HEK293 (cell line): Measurements from ENCODE around the gene FAM234B.

Experiments
- ATF2 ChIP-seq: fragments of 450-650 bp; formaldehyde crosslinking; IDR thresholded peaks from 2 replicates; pipeline ENCODE4 v1.5.1; 2016; ENCODE audit warnings: missing biosample characterization, missing genetic modification characterization, low read depth
- CTCF ChIP-seq: fragments of 450-650 bp; formaldehyde crosslinking; IDR thresholded peaks from 2 replicates; pipeline ENCODE4 v1.5.1; 2016; ENCODE audit warnings: missing biosample characterization, missing genetic modification characterization
- GLI4 ChIP-seq: fragments of 450-650 bp; formaldehyde crosslinking; IDR thresholded peaks from 2 replicates; pipeline ENCODE4 v1.5.1; 2016; ENCODE audit warnings: missing biosample characterization, missing genetic modification characterization
- REST ChIP-seq: fragments of 450-650 bp; formaldehyde crosslinking; IDR thresholded peaks from 2 replicates; pipeline ENCODE4 v1.5.1; 2016; ENCODE audit warnings: missing biosample characterization, missing genetic modification characterization
- ZNF121 ChIP-seq: fragments of 450-650 bp; formaldehyde crosslinking; IDR thresholded peaks from 2 replicates; pipeline ENCODE4 v1.5.1; 2016; ENCODE audit warnings: missing biosample characterization, missing genetic modification characterization

- TF ChIP-seq CTCF (tag by site-specific recombination) (no peak), ZNF121 (tag by site-specific recombination) (no peak), GLI4 (tag by site-specific recombination) (no peak), REST (tag by site-specific recombination) (no peak), ATF2 (no peak)
Observed at GRCh38 chr12:13099066-13099843, 55.1 kb downstream of the FAM234B start.
